NCI-H460 (cell line): Measurements from ENCODE around the gene LRRC7. TPM values are rescaled to one million over a fixed set of nuclear protein-coding genes. Genes with fewer than 3 reads are reported as not detected.
"Not testable (repeated sequence)": the region's sequence is repeated elsewhere in the genome, so short reads cannot be mapped to it uniquely, and the experiment has no call there.

ENCODE experiments used
- DNase-seq: peaks from one replicate; pipeline ENCODE4 v3.0.0-alpha.2; 2016; ENCODE audit warnings: low read depth; ENCODE audit errors: extremely low read depth
- total RNA-seq: library from RNA; depleted of rRNA; stranded (reverse); fragments of >200 nt; shearing (Covaris generic); gene quantifications from 2 replicates; pipeline ENCODE4 v1.2.3, GENCODE V29; 2014

The LRRC7 gene
- total RNA-seq, 1 experiment from 2014 or later: 0.20 TPM

DNA sequence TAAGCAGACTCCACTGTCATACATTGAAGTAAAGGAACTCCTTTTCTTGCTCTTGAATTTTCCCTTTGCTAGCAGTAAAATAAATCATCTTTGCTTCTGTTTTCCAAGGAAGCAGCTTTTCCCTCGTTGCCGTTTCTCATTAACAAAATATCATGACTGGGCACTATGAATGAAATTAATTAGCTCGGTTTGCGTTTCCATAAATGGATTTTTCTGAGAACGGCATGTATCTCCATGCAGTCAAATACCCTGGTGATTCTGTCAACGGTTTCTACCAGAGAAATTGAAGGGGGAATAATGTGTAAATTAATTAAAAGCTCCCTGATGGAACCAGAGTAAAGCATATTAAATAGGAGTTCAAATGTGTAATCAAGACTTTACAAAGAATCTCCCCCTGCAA is 372.5 kb downstream of the LRRC7 start:
- no peak for DNase-seq

DNA sequence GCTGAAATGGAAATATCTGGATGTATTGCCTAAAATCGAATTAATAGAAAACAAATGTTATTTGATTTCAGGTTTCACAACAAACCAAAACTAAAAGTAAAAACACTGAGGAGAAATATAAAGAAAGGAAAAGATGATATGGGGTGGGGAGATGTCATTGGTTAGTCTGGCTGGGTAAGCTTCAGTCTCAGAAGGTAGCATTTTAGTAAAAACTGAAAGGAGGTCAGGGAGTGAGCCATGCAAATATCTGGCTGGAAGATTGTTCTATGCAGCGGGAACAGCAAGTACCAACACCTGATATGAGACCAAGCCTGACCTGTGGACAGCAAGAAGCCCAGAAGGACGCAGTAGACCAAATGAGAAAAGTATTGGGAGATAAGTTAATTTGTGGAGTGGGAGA is 373.1 kb downstream of the LRRC7 start:
- DNase-seq: no peak

- DNase-seq: no peak
Measured at GRCh38 chr1:69943030-69943429, 375.3 kb downstream of the LRRC7 start.

- no peak for DNase-seq
Measured at GRCh38 chr1:69946935-69947334, 379.2 kb downstream of the LRRC7 start.

GRCh38 chr1:69947837-69948236 is 380.1 kb downstream of the LRRC7 start:
- peak; percentile 4 for DNase-seq

- no peak for DNase-seq
Measured at GRCh38 chr1:69952676-69953075, 385.0 kb downstream of the LRRC7 start.

DNA sequence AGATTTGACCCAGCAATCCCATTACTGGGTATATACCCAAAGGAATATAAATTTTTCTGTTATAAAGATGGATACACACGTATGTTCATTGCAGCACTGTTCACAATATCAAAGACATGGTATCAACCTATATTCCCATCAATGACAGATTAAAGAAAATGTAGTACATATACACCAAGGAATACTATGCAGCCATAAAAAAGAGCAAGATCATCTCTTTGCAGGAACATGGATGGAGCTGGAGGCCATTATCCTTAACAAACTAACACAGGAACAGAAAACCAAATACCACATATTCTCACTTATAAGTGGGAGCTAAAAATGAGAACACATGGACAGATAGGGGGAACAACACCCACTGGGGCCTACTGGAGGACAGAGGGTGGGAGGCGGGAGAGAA is 394.7 kb downstream of the LRRC7 start:
- not testable (repeated sequence) for DNase-seq

DNA sequence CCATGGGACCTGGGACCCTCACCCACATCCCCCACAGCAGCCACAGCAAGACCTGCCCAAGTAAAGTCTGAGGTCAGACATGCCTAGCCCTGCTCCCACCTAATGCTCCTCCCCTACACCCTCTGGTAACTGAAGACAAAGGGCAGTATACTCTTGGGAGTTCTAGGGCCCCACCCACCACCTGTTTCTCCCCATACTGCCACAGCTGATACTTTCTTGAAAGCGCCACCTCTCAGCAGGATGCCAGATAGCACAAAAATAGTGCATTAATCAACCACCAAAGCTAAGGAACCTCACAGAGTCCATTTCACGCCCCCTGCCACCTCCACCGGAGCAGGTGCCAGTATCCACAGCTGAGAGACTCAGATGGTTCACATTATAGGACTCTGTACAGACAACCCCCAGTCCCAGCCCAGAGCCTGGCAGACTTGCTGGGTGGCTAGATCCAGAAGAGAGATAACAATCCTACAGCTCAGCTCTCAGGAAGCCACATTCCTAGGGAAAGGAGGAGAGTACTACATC is 399.6 kb downstream of the LRRC7 start:
- DNase-seq: no peak

DNA sequence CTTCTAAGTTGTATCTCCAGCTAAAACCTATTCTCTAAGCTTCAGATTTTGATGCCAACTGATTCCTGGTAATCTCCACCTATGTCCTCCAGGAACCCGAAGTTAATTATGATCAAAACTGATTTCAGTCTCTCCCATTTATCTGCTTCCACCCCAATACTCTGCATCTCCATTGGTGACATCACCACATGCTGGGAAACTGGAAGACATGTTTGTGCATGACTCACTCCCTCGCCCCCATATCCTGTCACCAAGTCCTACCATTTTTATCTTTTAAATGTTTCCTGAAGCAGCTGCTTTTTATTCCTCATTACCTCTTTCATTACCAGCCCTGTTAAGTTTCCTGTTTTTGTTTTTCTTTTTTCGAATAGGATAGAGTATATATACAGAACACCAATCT is 409.2 kb downstream of the LRRC7 start:
- DNase-seq: no peak

DNA sequence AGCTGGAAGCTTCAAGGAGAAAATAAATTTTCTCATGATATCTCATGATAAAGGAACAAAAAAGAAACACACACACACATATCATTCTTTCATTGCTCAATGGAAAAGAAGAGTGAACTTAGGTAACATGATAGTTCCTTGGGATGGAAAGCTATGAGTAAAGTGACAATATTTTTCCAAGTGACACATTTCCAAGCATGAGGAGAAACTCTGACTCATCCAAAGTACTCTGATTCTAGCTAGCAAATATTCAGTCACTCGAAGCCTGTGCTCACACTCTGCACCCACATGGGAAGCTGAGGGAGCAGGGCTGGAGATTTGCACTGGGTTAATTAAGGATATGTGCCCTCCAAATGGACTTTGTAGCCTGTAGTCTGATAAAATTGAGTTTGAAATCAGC is 415.3 kb downstream of the LRRC7 start:
- DNase-seq: no peak

- no peak for DNase-seq
Measured at GRCh38 chr1:69985376-69985775, 417.7 kb downstream of the LRRC7 start.

DNA sequence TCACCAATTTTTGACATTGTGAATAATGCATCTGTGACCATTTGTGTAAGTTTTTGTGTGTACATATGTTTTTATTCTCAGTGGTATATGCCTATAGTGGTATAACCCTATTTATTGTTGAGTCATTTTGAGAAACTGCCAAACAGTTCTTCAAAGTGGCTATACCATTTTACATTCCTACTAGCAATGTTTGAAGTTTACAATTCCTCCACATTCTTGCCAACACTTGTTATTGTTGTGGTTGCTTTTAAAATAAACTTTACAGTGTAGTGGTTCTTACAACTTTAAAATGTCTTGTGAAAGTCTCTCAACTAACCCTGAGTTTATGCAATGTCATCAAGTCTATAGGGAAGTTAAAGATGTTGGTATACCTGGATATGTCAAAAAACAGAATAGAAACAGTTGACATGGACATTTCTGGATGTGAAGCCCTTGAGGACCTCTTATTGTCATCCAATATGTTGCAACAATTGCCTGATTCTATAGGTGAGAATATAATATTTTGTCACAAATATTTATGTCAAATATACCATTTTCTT is 418.2 kb downstream of the LRRC7 start:
- DNase-seq: no peak

- DNase-seq: no peak
Measured at GRCh38 chr1:69987881-69988280, 420.2 kb downstream of the LRRC7 start.

DNA sequence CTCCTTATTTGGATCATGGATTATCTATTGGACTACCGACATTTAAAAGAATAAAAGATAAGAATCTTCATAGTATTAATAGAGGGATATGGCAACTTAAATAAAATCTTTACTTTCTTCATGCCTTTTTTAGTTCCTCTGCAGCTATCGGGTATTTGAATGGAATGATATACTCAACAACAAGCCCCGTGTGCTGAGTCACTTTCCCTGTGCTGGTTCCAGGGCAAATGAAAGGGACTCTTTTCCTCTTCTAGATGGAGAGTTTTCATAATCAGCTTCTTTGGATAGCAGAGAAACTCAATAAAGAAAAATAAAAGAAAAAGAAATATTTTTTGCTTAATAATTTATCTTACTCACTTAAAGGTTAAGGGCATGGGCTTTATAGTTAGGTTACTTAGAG is 423.9 kb downstream of the LRRC7 start:
- DNase-seq: no peak

DNA sequence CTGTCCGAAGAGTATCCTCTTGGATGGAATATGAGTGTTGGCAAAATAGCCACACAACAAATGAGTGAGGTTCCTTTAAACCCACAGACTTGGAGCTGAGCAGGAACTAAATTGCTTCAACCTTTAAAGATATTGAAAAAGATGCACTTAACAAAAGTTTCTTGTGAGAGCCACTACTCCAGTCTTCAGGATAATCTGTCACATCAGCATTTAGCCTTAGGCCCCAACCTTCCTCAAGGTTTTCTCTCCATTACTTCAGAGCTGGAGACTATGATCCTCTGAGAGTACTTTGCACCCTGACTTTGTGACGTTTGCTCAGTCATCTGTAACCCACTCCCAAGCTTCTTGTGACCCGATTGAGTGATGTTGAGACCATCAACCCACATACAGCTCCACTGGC is 424.9 kb downstream of the LRRC7 start:
- DNase-seq: no peak

- no peak for DNase-seq
Measured at GRCh38 chr1:69993810-69994209, 426.1 kb downstream of the LRRC7 start.

DNA sequence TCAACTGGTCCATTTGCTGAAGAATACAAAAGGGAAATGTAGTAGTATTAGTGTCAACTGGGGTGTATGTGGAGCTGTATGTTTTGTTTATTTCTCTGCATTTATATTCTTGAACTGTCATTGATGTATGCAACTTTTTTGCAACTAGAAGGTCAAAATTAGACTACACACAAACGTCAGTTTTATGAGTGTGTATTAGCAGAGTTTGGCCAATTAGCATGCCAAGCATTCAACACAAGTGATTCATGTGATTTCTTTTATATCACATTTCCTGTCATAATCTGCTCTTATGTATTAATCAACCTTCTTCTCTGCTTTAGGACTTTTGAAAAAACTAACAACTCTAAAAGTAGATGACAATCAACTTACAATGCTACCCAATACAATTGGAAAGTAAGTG is 426.5 kb downstream of the LRRC7 start:
- DNase-seq: no peak

DNA sequence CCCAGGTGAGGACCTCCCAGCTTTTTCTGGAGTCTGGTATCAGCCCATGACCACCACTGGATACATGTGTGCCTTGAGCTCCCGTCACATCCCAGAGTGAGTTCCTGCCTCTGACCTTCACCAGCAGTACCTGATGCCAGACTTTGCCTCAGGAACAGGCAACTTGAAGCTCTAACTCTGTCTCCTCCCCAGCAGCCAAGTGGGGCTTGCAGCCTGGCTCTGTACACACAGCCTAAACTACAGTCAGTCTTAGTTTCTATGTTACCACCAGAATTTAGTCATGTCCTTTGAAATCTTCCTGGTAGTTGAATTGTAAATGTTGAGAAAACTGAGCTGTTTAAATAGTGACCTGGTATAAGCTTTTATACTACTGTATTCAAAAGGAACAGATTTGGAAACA is 431.1 kb downstream of the LRRC7 start:
- DNase-seq: no peak

- no peak for DNase-seq
Measured at GRCh38 chr1:70003211-70003908, 435.6 kb downstream of the LRRC7 start.

- DNase-seq: no peak
Measured at GRCh38 chr1:70005386-70006034, 437.8 kb downstream of the LRRC7 start.

- DNase-seq: no peak
Measured at GRCh38 chr1:70008660-70009059, 440.9 kb downstream of the LRRC7 start.

DNA sequence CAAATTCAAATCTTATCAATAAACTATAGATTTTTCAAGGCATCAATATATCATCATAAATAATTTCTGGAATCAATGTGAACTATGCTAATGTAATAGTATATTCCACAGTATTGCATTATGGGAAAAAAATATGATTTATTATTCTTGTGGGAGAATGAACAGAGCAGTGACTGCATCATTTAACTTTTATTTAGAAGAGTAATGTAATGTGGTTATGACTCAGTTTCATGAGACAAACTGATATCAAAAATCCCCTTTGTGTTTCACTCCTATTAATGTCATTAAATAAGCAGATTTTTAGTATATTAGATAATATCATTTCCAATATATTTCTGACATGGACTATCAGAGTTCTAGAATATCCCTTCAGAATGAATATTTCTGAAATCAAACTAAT is 450.0 kb downstream of the LRRC7 start:
- no peak for DNase-seq
